HG02870 (cell line): Measurements from ENCODE around the gene STH.

Source experiments
- ATAC-seq: cut with Tn5 transposase; IDR thresholded peaks from one replicate; pipeline ENCODE4 v1.9.1; 2021; ENCODE audit warnings: mild to moderate bottlenecking, moderate library complexity; ENCODE audit not compliant: unreplicated experiment

Gene STH

DNA sequence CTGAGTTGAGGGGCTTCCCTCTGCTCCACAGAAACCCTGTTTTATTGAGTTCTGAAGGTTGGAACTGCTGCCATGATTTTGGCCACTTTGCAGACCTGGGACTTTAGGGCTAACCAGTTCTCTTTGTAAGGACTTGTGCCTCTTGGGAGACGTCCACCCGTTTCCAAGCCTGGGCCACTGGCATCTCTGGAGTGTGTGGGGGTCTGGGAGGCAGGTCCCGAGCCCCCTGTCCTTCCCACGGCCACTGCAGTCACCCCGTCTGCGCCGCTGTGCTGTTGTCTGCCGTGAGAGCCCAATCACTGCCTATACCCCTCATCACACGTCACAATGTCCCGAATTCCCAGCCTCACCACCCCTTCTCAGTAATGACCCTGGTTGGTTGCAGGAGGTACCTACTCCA lies 26.0 kb downstream of the STH start:
- no peak for ATAC-seq

DNA sequence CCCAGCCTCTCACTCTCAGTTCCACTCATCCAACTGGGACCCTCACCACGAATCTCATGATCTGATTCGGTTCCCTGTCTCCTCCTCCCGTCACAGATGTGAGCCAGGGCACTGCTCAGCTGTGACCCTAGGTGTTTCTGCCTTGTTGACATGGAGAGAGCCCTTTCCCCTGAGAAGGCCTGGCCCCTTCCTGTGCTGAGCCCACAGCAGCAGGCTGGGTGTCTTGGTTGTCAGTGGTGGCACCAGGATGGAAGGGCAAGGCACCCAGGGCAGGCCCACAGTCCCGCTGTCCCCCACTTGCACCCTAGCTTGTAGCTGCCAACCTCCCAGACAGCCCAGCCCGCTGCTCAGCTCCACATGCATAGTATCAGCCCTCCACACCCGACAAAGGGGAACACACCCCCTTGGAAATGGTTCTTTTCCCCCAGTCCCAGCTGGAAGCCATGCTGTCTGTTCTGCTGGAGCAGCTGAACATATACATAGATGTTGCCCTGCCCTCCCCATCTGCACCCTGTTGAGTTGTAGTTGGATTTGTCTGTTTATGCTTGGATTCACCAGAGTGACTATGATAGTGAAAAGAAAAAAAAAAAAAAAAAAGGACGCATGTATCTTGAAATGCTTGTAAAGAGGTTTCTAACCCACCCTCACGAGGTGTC lies 26.6 kb downstream of the STH start:
- no peak for ATAC-seq

DNA sequence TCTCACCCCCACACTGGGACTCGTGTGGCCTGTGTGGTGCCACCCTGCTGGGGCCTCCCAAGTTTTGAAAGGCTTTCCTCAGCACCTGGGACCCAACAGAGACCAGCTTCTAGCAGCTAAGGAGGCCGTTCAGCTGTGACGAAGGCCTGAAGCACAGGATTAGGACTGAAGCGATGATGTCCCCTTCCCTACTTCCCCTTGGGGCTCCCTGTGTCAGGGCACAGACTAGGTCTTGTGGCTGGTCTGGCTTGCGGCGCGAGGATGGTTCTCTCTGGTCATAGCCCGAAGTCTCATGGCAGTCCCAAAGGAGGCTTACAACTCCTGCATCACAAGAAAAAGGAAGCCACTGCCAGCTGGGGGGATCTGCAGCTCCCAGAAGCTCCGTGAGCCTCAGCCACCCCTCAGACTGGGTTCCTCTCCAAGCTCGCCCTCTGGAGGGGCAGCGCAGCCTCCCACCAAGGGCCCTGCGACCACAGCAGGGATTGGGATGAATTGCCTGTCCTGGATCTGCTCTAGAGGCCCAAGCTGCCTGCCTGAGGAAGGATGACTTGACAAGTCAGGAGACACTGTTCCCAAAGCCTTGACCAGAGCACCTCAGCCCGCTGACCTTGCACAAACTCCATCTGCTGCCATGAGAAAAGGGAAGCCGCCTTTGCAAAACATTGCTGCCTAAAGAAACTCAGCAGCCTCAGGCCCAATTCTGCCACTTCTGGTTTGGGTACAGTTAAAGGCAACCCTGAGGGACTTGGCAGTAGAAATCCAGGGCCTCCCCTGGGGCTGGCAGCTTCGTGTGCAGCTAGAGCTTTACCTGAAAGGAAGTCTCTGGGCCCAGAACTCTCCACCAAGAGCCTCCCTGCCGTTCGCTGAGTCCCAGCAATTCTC lies 27.4 kb downstream of the STH start:
- no peak for ATAC-seq

GRCh38 chr17:46027048-46027975 lies 28.3 kb downstream of the STH start:
- ATAC-seq, result no peak

DNA sequence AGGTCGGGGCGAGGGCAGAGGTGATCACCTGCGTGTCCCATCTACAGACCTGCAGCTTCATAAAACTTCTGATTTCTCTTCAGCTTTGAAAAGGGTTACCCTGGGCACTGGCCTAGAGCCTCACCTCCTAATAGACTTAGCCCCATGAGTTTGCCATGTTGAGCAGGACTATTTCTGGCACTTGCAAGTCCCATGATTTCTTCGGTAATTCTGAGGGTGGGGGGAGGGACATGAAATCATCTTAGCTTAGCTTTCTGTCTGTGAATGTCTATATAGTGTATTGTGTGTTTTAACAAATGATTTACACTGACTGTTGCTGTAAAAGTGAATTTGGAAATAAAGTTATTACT lies 28.9 kb downstream of the STH start:
- no peak for ATAC-seq

DNA sequence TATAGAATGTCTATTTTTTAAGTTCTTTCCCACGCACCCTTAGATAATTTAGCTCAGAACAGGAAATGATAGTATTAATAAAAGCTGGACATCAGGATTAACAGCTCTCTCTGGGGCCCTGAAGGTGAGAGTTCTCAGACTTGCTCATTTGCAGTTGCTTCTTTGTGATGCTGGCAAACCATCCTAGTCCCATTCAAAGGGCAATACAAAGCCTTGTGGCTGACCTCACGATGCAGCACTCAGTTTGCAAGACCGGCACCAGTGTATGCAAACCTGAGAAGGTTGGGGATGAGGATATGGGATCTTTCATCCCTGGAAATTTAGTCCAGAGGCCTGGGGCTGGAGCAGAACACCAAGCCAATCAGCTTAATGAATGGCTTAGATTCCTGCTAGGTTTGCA lies 29.3 kb downstream of the STH start:
- ATAC-seq, result no peak

GRCh38 chr17:46028981-46029565 lies 30.0 kb downstream of the STH start:
- ATAC-seq, result no peak

- no peak for ATAC-seq
These were observed 30.6 kb downstream of the STH start for GRCh38 chr17:46029627-46030026.

- ATAC-seq, result no peak
These were observed 31.7 kb downstream of the STH start for GRCh38 chr17:46030752-46031151.

GRCh38 chr17:46031440-46031839 lies 32.4 kb downstream of the STH start:
- no peak for ATAC-seq

- no peak for ATAC-seq
These were observed 32.9 kb downstream of the STH start for GRCh38 chr17:46031920-46032319.

DNA sequence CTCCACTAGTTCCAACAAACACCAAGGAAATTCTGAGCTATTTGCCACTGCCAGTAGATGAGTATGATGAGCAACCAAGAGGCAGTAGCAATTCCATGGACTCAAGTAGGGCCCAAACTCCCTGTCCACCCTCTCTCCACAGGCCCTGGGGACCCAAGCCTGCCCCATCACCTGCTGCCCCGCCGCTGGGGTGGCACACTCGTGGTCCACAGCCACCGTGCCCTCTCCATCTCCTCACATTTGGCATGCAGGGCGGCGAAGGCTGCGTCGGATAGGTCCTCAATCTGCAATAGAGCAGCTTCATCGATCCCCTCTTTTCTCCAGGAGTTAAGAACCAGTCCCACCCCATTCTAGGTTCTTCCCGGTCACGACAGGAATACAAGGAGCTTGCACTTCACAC lies 33.9 kb downstream of the STH start:
- ATAC-seq, result no peak

- ATAC-seq, result no peak
These were observed 34.3 kb downstream of the STH start for GRCh38 chr17:46033392-46033791.

DNA sequence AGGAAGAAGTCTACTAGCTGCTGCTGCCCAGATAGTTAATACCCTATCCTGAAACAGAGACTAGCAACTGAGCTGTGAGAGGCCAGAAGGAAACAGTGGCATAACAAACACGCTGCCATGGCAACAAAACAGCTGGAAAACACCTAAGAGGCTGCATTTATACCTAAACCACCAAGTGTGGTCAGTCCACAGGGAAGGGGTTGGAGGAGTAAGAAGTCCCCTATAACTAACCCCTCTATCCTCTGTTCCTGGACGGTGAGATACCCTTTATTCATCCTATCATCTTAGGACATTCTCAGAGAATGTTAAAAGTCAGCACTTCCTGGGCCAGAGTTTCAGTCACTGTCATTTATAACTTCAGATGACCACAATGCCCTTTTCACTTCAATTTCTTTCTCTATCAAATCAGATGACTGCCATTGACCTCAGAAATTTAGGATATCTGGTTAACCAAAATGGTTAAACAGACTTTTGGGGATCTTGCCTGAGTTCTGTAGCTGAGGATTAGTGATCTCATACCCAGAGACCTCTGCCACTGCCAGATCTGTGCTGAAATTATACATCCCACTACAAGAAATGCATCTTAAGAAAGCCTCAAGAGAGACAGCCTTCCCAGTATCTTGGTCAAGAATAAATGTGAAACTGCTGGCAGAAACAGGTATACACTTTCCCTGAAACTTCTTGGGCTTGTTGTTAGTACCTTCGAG lies 36.2 kb downstream of the STH start:
- ATAC-seq, result no peak

DNA sequence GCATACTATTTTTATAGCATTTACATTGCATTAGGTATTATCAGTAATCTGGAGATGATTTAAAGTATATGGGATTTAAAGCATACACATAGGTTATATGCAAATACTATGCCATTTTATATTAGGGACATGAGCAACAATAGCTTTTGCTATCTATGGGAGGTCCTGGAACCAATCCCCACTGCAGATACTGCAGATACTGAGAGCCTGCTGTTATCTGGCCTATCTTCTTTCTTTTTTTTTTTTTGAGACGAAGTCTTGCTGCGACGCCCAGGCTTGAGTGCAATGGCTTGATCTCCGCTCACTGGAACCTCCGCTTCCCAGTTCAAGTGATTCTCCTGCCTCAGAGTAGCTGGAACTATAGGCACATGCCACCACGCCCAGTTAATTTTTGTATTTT lies 37.4 kb downstream of the STH start:
- ATAC-seq, result no peak

- ATAC-seq, result no peak
These were observed 38.7 kb downstream of the STH start for GRCh38 chr17:46037722-46038255.

DNA sequence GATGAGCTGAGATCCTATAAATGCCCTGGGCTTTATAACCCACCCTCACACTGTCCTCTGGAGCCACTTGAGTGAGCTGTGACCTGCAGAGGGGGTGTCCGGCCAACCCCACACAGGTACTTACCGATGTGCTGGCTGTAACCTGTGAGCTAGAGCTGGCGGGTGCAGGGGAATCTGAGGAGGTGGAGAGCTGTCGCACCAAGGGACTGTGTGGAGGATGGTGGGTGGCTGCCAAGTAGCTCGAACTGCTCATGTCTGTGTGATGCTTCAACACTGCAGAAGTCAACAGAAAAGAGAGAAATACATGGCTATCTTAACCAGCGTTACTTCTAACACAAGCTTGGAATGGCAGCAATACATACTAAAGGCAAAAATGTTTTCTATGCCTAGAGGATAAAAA lies 39.4 kb downstream of the STH start:
- no peak for ATAC-seq

DNA sequence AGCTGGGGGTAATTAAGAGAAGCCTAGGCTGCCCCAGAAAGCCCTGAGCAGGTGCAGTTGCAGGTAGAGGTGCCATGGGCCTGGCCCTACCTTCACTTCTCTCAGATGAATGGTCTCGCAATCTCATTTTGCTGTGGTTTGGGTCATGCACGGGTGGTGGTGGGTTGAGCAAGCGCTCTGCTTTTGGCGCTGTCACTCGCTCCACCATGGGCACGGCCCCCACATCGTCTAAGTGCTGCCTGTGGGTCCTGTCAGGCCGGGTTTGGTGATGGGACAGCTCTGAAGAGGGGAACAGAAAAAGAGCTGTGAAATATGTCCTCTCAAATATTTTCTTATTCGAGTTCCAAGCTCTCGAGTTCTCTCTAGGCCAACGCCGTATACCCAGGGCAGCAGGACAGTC lies 39.9 kb downstream of the STH start:
- no peak for ATAC-seq

- no peak for ATAC-seq
These were observed 40.6 kb downstream of the STH start for GRCh38 chr17:46039592-46040186.

- no peak for ATAC-seq
These were observed 43.2 kb downstream of the STH start for GRCh38 chr17:46042246-46042645.
